Psoas muscle (tissue), 8 donors: Measurements from ENCODE around the gene TCOF1. TPM values are rescaled to one million over a fixed set of nuclear protein-coding genes. Genes with fewer than 3 reads are reported as not detected.
A peak's percentile ranks its signal among the peaks of the same experiment; 100 is the strongest.

Experiments used
- ATAC-seq, 4 donors: fragments of 200-7000 bp; cut with Tn5 transposase; one replicate each; pipeline ENCODE4 v1.9.1; 2020; ENCODE audit warnings: moderate library complexity in 3 of 4, mild to moderate bottlenecking in 2 of 4
- DNase-seq, 2 donors: peaks; one replicate each; pipeline ENCODE4 v3.0.0-alpha.2; 2020
- H3K27ac ChIP-seq: fragments of 200-600 bp; one replicate; pipeline ENCODE4 v1.8.0; 2022
- H3K27me3 ChIP-seq, 3 donors: fragments of 200-600 bp in 1 of 3; one replicate each; pipeline versions ENCODE4 v1.6.1 to v1.8.0; 2013 to 2022; ENCODE audit warnings: low read length in 2 of 3, mild to moderate bottlenecking in 2 of 3, moderate library complexity in 1 of 3; ENCODE audit not compliant: insufficient read depth in 3 of 3
- H3K36me3 ChIP-seq, 2 donors: fragments of 200-600 bp in 1 of 2; one replicate each; pipeline versions ENCODE4 v1.6.1 to v1.8.0; 2013 to 2022; ENCODE audit warnings: low read depth in 1 of 2, mild to moderate bottlenecking in 1 of 2, moderate library complexity in 1 of 2; ENCODE audit not compliant: insufficient read depth in 1 of 2
- H3K4me1 ChIP-seq: fragments of 200-600 bp; one replicate; pipeline ENCODE4 v1.8.0; 2022
- H3K4me3 ChIP-seq: fragments of 200-600 bp; one replicate; pipeline ENCODE4 v1.8.0; 2022; ENCODE audit warnings: mild to moderate bottlenecking
- H3K9me3 ChIP-seq: fragments of 200-600 bp; one replicate; pipeline ENCODE4 v1.8.0; 2022
- CTCF ChIP-seq: fragments of 200-600 bp; IDR thresholded peaks from one replicate; pipeline ENCODE4 v1.8.0; 2022; ENCODE audit warnings: antibody characterized with exemption
- WGBS, 3 donors: extraction: QIAGEN DNeasy Blood & Tissue Kit; methylation state at CpG; one replicate each; pipeline versions ENCODE4 v1.1.6 to v1.1.7; 2013; 5-methylcytosine and 5-hydroxymethylcytosine counted together
- intact Hi-C, 2 donors: fragments of 100-400 bp; cut with DNase I; formaldehyde crosslinking; loops; one replicate each; pipeline versions ENCODE4 v1.11.0 to v1.14.2; 2022
- polyA plus RNA-seq, 3 donors: library from polyadenylated mRNA; stranded (reverse); fragments of 200-250 nt; gene quantifications; one replicate each; pipeline ENCODE4 v1.2.3, GENCODE V29; 2013
- total RNA-seq, 4 donors: library from RNA; stranded (reverse); fragmentation: NEBNext Ultra II Directional in 2 of 4; extraction: Animal tissue kit (Norgen Biotek cat#: 25700) in 2 of 4; gene quantifications; one replicate each; pipeline versions ENCODE4 v1.2.1 to v1.2.4, GENCODE V29; 2021 to 2023
- donor health status: healthy with polysubstance abuse.
- donor health status: DM: no; HTN: no; CAD: no; lungs with moderate emphysema.
- donor health status: Bipolar disorder and iron deficiency.
- donor health status: healthy.
- donor health status: DM: yes; HTN: yes; CAD: no.
- donor health status: DM: no; HTN: no; CAD: no.
- donor health status: DM: no; HTN: no; CAD: no.
- donor health status: DM: yes; HTN: yes; CAD: no.

The TCOF1 gene
- total and polyA plus RNA-seq, 7 donors = 18.3 to 26.7 (median 24.2) TPM

GRCh38 chr5:150339165-150339564 is 18.3 kb upstream of the TCOF1 start:
- no peak overlapping the region for H3K4me3 ChIP-seq
- no peaks in the 10 kb centered on the region for H3K27me3 ChIP-seq
- H3K36me3 ChIP-seq = no peaks in the 10 kb centered on the region
- peaks cover 9% of the 10 kb centered on the region for H3K4me1 ChIP-seq
- TF ChIP-seq CTCF = no peak
- peak overlapping the region; percentile 54 for H3K27ac ChIP-seq
- WGBS, 3 donors = 12 to 24% (median 14%) methylated on average over 5 of the region's 5 CpGs
- intact Hi-C loops = no loop called here
- no peaks in the 10 kb centered on the region for H3K9me3 ChIP-seq
- no peak for DNase-seq
- peak; percentile 79 to 91 (median 88) for ATAC-seq

GRCh38 chr5:150339841-150340240 is 17.7 kb upstream of the TCOF1 start:
- ATAC-seq (no peak), DNase-seq (no peak)
- intact Hi-C loops = no loop called here
- peak overlapping the region; percentile 54 for H3K27ac ChIP-seq
- no peaks in the 10 kb centered on the region for H3K36me3 ChIP-seq
- H3K27me3 ChIP-seq = no peaks in the 10 kb centered on the region
- H3K4me3 ChIP-seq = no peak overlapping the region
- H3K9me3 ChIP-seq = no peaks in the 10 kb centered on the region
- WGBS, 3 donors = 85 to 92% (median 85%) methylated on average over 4 of the region's 4 CpGs
- no peak for TF ChIP-seq CTCF
- H3K4me1 ChIP-seq = peaks cover 9% of the 10 kb centered on the region

- H3K27me3 ChIP-seq = no peaks in the 10 kb centered on the region
- H3K27ac ChIP-seq = no peak overlapping the region
- H3K4me1 ChIP-seq = peaks cover 9% of the 10 kb centered on the region
- intact Hi-C loops = no loop called here
- no peak for ATAC-seq
- H3K4me3 ChIP-seq = no peak overlapping the region
- no peak for DNase-seq
- no peaks in the 10 kb centered on the region for H3K9me3 ChIP-seq
- no peak for TF ChIP-seq CTCF
- 63 to 82% (median 65%) methylated on average over 7 of the region's 7 CpGs for WGBS, 3 donors
- H3K36me3 ChIP-seq = no peaks in the 10 kb centered on the region
Observed at GRCh38 chr5:150340614-150341255, 16.8 kb upstream of the TCOF1 start.

- ATAC-seq = no peak
- WGBS, 3 donors = 71 to 81% (median 78%) methylated on average over 4 of the region's 4 CpGs
Observed at GRCh38 chr5:150341331-150341730, 16.2 kb upstream of the TCOF1 start.

More at GRCh38 chr5:150341331-150341730, 16.2 kb upstream of the TCOF1 start:
- no peak for TF ChIP-seq CTCF
- Histone ChIP-seq H3K36me3 (no peaks in the 10 kb centered on the region), H3K27me3 (no peaks in the 10 kb centered on the region), H3K4me3 (no peak overlapping the region), H3K27ac (no peak overlapping the region), H3K9me3 (no peaks in the 10 kb centered on the region), H3K4me1 (peaks cover 9% of the 10 kb centered on the region)
- DNase-seq = no peak
- intact Hi-C loops = no loop called here
